A673 (cell line): ENCODE measurements around the gene LMO2.

Experiments used
- EZH2 ChIP-seq: fragments of 200-600 bp; sonication (generic); IDR thresholded peaks from 2 replicates; pipeline ENCODE4 v1.6.1; 2017; ENCODE audit warnings: borderline replicate concordance, low read depth, mild to moderate bottlenecking, mixed read lengths, antibody characterized with exemption, low read length; ENCODE audit not compliant: poor library complexity, severe bottlenecking
- TF ChIP-seq, protein P1 (sequence below): fragments of 300-800, 200-600 bp; sonication (generic); conservative IDR thresholded peaks from 2 replicates; pipeline ENCODE4 v1.5.1; 2017; ENCODE audit warnings: low read depth, mild to moderate bottlenecking, antibody characterized with exemption, low read length, moderate library complexity, mixed read lengths

DNA sequence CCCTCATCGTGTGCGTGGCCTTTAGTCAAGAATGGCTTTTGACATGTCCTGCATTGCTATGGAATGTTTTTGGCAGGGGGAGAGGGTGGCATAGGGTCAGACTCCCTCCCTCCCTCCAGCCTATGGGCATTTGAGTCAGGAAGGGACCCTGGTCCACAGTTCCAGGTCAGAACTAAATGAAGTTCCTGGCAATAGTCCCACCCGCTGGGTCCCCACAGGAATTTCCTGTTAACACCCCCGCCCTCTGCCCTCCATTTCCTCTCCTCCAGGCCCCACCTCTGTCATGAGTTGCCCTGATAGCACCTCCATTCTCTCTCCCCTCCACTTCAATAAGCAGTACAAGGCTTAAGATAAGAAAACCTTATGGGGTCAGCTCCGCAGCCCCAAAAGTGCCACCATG is 40.8 kb upstream of the LMO2 start:
- TF ChIP-seq, protein P1, sequence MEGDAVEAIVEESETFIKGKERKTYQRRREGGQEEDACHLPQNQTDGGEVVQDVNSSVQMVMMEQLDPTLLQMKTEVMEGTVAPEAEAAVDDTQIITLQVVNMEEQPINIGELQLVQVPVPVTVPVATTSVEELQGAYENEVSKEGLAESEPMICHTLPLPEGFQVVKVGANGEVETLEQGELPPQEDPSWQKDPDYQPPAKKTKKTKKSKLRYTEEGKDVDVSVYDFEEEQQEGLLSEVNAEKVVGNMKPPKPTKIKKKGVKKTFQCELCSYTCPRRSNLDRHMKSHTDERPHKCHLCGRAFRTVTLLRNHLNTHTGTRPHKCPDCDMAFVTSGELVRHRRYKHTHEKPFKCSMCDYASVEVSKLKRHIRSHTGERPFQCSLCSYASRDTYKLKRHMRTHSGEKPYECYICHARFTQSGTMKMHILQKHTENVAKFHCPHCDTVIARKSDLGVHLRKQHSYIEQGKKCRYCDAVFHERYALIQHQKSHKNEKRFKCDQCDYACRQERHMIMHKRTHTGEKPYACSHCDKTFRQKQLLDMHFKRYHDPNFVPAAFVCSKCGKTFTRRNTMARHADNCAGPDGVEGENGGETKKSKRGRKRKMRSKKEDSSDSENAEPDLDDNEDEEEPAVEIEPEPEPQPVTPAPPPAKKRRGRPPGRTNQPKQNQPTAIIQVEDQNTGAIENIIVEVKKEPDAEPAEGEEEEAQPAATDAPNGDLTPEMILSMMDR, result no peak
- no peak for TF ChIP-seq EZH2
